ENCODE data around the gene MED9. TPM values are rescaled to one million over a fixed set of nuclear protein-coding genes. Genes with fewer than 3 reads are reported as not detected.

The MED9 gene
- total RNA-seq, 1 experiment from 2014 or later = 28.3 TPM

DNA sequence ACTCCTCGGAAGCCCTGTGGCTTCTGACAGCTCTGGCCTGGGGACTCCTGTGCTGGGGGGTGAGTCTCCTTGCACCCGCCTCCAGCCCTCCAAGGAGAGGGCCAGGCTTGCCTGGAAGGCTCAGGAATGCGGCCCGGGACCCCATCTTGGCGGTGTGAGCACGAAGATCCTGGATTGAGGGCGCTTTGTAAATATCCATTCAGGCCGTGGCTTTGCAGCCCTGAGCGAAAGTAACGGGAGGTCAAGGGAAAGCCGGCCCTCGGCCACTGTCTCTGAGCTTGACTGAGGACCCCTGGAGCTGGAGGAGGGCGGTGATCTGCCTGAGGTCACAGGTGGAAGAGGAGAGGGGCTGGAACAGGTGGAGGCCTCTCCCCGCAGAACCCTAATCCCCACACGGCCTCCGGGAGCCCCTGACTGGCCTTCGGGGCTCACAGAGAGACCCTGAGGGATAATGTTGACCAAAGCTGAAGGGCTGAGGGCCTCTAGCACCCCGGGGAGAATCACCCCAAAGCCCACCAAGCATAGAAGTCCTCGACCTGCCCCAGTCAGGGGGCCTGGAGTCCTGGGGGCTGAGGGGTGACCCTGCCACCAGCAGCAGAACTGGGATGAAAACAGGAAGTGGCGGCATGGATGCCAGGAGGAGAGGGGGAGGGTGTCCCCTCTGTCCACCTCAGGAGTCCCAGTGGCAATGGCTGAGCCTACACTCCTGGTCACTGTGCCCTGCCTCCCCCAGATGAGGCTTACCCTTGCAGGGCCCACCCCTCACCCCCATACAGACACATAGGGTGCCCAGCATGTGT is 27.7 kb downstream of the MED9 start:
- Histone ChIP-seq H3K9me3 (ENCODE audit: low read length) (no peaks in the 10 kb centered on the region), H3K4me2 (ENCODE audit: low read length) (no peak overlapping the region), H3K36me3 (ENCODE audit: low read depth, low read length) (no peaks in the 10 kb centered on the region), H3F3A (ENCODE audit: low read length, unreplicated experiment) (no peaks in the 10 kb centered on the region), H3K27ac (ENCODE audit: low read length) (no peak overlapping the region), H3K79me2 (ENCODE audit: low read length) (no peaks in the 10 kb centered on the region), H3K27me3 (ENCODE audit: low read length) (no peaks in the 10 kb centered on the region), H2AFZ (ENCODE audit: low read length) (no peak overlapping the region), H3K4me1 (ENCODE audit: insufficient read depth, low read length) (no peaks in the 10 kb centered on the region), H3K9me2 (replicated peaks; ENCODE audit: low read length) (no peaks in the 10 kb centered on the region), H3K4me3 (ENCODE audit: low read length) (no peak overlapping the region), H3K9ac (ENCODE audit: low read length) (no peak overlapping the region), H4K20me1 (ENCODE audit: low read length) (no peaks in the 10 kb centered on the region)
- POLR2A ChIA-PET (ENCODE audit: unreplicated experiment) = no interaction called here
- ATAC-seq = no peak
- TF ChIP-seq EZH2 (IDR thresholded peaks at IDR 0.05; ENCODE audit: low read length, unreplicated experiment) (no peak), EZH2phosphoT487 (IDR thresholded peaks at IDR 0.05; ENCODE audit: borderline replicate concordance, low read length) (no peak)
- TF ChIP-seq, protein P1, sequence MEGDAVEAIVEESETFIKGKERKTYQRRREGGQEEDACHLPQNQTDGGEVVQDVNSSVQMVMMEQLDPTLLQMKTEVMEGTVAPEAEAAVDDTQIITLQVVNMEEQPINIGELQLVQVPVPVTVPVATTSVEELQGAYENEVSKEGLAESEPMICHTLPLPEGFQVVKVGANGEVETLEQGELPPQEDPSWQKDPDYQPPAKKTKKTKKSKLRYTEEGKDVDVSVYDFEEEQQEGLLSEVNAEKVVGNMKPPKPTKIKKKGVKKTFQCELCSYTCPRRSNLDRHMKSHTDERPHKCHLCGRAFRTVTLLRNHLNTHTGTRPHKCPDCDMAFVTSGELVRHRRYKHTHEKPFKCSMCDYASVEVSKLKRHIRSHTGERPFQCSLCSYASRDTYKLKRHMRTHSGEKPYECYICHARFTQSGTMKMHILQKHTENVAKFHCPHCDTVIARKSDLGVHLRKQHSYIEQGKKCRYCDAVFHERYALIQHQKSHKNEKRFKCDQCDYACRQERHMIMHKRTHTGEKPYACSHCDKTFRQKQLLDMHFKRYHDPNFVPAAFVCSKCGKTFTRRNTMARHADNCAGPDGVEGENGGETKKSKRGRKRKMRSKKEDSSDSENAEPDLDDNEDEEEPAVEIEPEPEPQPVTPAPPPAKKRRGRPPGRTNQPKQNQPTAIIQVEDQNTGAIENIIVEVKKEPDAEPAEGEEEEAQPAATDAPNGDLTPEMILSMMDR (conservative IDR thresholded peaks at IDR 0.05; ENCODE audit: low read depth, low read length) = no peak
- intact Hi-C loops (cut with micrococcal nuclease) = no loop called here
- DNase-seq = no peak
- CTCF ChIA-PET = no interaction called here
- BruUV-seq (replicated peaks) = no TSS peak

DNA sequence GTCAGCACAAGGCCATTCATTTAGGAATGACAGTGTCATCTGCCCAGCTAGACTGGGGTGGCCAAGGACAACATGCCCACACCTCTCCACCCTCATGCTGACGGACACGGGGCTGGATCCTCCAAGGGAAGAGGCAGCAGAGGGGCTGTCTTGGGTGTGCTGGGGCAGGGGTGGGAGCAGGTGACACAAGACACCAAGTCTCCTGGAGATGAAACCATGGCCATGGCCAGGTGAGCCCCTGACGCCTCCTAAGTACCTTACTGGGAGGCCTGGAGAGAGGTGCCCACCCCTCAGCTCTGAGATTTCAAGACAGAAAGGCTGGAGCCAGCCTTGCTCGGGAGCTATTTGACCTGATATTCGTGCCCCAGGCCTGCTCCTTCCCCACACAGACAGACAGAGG is 28.4 kb downstream of the MED9 start:
- ATAC-seq (no peak), DNase-seq (no peak)
- no peaks in the 10 kb centered on the region for H3K36me3 ChIP-seq (ENCODE audit: low read depth, low read length)
- intact Hi-C loops (cut with micrococcal nuclease) = no loop called here
- H3F3A ChIP-seq (ENCODE audit: low read length, unreplicated experiment) = no peaks in the 10 kb centered on the region
- H3K9me3 ChIP-seq (ENCODE audit: low read length) = no peaks in the 10 kb centered on the region
- H3K9me2 ChIP-seq (replicated peaks; ENCODE audit: low read length) = no peaks in the 10 kb centered on the region
- no TSS peak for BruUV-seq (replicated peaks)
- H3K9ac ChIP-seq (ENCODE audit: low read length) = no peak overlapping the region
- no peak overlapping the region for H3K4me3 ChIP-seq (ENCODE audit: low read length)
- H4K20me1 ChIP-seq (ENCODE audit: low read length) = no peaks in the 10 kb centered on the region
- no peak for TF ChIP-seq EZH2phosphoT487 (IDR thresholded peaks at IDR 0.05; ENCODE audit: borderline replicate concordance, low read length)
- H2AFZ ChIP-seq (ENCODE audit: low read length) = no peak overlapping the region
- CTCF ChIA-PET = no interaction called here
- H3K79me2 ChIP-seq (ENCODE audit: low read length) = no peaks in the 10 kb centered on the region
- H3K4me1 ChIP-seq (ENCODE audit: insufficient read depth, low read length) = peaks cover 2% of the 10 kb centered on the region
- POLR2A ChIA-PET (ENCODE audit: unreplicated experiment) = no interaction called here
- no peaks in the 10 kb centered on the region for H3K27me3 ChIP-seq (ENCODE audit: low read length)
- no peak overlapping the region for H3K27ac ChIP-seq (ENCODE audit: low read length)
- no peak overlapping the region for H3K4me2 ChIP-seq (ENCODE audit: low read length)

DNA sequence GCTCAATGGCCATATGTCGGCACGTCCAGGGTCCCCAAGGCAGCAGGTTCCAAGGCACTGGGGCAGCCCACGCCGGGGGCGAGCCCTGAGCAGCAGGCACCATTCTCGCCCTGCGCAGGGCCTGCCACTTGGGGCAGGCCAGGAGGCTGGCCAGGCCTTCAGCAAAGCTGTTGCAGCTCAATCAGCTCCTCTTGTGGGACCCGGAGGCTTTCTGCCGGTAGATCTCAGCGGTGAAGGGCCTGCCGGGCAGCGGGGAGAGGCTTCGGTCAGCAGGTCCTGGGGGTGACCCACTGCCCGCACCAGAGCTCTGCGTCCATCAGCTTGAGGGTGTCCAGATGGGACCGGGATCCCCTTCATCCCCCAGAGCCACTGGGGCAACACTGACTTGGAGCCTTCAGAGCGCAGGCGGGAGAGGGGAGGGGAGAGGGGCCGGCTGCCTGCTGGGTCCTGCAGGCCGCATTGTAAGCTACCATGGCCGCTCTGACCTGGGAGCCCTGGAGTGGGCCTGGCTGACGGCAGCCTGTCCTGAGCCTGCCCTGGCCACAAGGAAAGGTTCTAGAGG is 28.9 kb downstream of the MED9 start:
- H3K9ac ChIP-seq (ENCODE audit: low read length) = no peak overlapping the region
- no peak overlapping the region for H3K4me2 ChIP-seq (ENCODE audit: low read length)
- no peaks in the 10 kb centered on the region for H3F3A ChIP-seq (ENCODE audit: low read length, unreplicated experiment)
- no peak for DNase-seq
- no peak overlapping the region for H3K4me3 ChIP-seq (ENCODE audit: low read length)
- H3K4me1 ChIP-seq (ENCODE audit: insufficient read depth, low read length) = peaks cover 7% of the 10 kb centered on the region
- CTCF ChIA-PET = no interaction called here
- no peaks in the 10 kb centered on the region for H3K79me2 ChIP-seq (ENCODE audit: low read length)
- POLR2A ChIA-PET (ENCODE audit: unreplicated experiment) = no interaction called here
- H4K20me1 ChIP-seq (ENCODE audit: low read length) = no peaks in the 10 kb centered on the region
- no peaks in the 10 kb centered on the region for H3K9me3 ChIP-seq (ENCODE audit: low read length)
- H3K27ac ChIP-seq (ENCODE audit: low read length) = no peak overlapping the region
- no peak for TF ChIP-seq EZH2 (IDR thresholded peaks at IDR 0.05; ENCODE audit: low read length, unreplicated experiment)
- TF ChIP-seq, protein P1 (conservative IDR thresholded peaks at IDR 0.05; ENCODE audit: low read depth, low read length) = no peak
- TF ChIP-seq EZH2phosphoT487 (IDR thresholded peaks at IDR 0.05; ENCODE audit: borderline replicate concordance, low read length) = no peak
- H3K9me2 ChIP-seq (replicated peaks; ENCODE audit: low read length) = no peaks in the 10 kb centered on the region
- no peak overlapping the region for H2AFZ ChIP-seq (ENCODE audit: low read length)
- no peaks in the 10 kb centered on the region for H3K27me3 ChIP-seq (ENCODE audit: low read length)
- BruUV-seq (replicated peaks) = no TSS peak
- intact Hi-C loops (cut with micrococcal nuclease) = no loop called here
- no peak for ATAC-seq
- H3K36me3 ChIP-seq (ENCODE audit: low read depth, low read length) = no peaks in the 10 kb centered on the region

Measured in PC-3 (cell line).